K562 (cell line): Measurements from ENCODE around the gene TIMM23. TPM values are rescaled to one million over a fixed set of nuclear protein-coding genes. Genes with fewer than 3 reads are reported as not detected.
A peak's percentile ranks its signal among the peaks of the same experiment; 100 is the strongest.

Experiments
- ATAC-seq: fragments of 200-7000 bp; cut with Tn5 transposase; 3 replicates; pipeline ENCODE4 v1.9.1; 2020; ENCODE audit warnings: moderate library complexity
- BruUV-seq: library from RNA; stranded (reverse); fragments of 400-500 nt; replicated peaks from 2 replicates; lab custom pipeline; 2021; lab: Mats Ljungman, UMichigan
- CTCF ChIA-PET: fragments of 300-600 bp; formaldehyde crosslinking; extraction: SDS; loops from one replicate; lab custom pipeline; 2021; ENCODE audit warnings: low intra/inter-chr PET ratio; lab: Yijun Ruan, JAX
- POLR2A ChIA-PET: fragments of 300-600, 350-650 bp; sonication (Branson Sonifier 250); formaldehyde crosslinking; extraction: SDS; loops from one replicate; lab custom pipeline; 2021; ENCODE audit warnings: antibody characterized with exemption, inconsistent platforms; lab: Yijun Ruan, JAX
- DNase-seq, 4 experiments: peaks; one replicate each; pipeline versions ENCODE4 v3.0.0 to v3.0.0-alpha.2; 2011 to 2018; ENCODE audit warnings: low spot score in 3 of 4, mixed read lengths in 3 of 4; ENCODE audit errors: extremely low read depth in 1 of 4
- FAIRE-seq: peaks from 2 replicates; lab custom pipeline; 2011; peaks lifted over from hg19 to GRCh38; lab: Jason Lieb, UNC
- H2AFZ ChIP-seq: 2 replicates; pipeline ENCODE4 v1.6.0; 2011; ENCODE audit warnings: low read depth, low read length, control low read depth, inconsistent platforms
- H3K27ac ChIP-seq: fragments of 200-600 bp; 3 replicates; pipeline ENCODE4 v1.8.0; 2011; ENCODE audit warnings: low read depth, mild to moderate bottlenecking, control low read depth, inconsistent platforms, low read length, moderate library complexity, mixed read lengths; ENCODE audit errors: extremely low read depth
- H3K27me3 ChIP-seq, 2 experiments: fragments of 300-600 bp in 1 of 2; 2 replicates in 1 of 2; 3 replicates in 1 of 2; pipeline versions ENCODE4 v1.6.0 to v1.8.0; 2011; ENCODE audit warnings: inconsistent platforms in 2 of 2, low read length in 2 of 2, mild to moderate bottlenecking in 1 of 2, mixed read lengths in 1 of 2, moderate library complexity in 1 of 2; ENCODE audit not compliant: control insufficient read depth in 2 of 2, insufficient read depth in 2 of 2
- H3K36me3 ChIP-seq: fragments of 300-600 bp; 3 replicates; pipeline ENCODE4 v1.8.0; 2011; ENCODE audit warnings: mild to moderate bottlenecking, low read length, inconsistent platforms; ENCODE audit not compliant: control insufficient read depth, insufficient read depth
- H3K4me1 ChIP-seq, 2 experiments: fragments of 200-600 bp in 1 of 2; replicated peaks in 1 of 2; 2 replicates in 1 of 2; 3 replicates in 1 of 2; pipeline versions ENCODE4 v1.5.1 to v1.8.0; 2011; ENCODE audit warnings: inconsistent platforms in 2 of 2, low read length in 2 of 2, mild to moderate bottlenecking in 1 of 2, mixed read lengths in 1 of 2, moderate library complexity in 1 of 2; ENCODE audit not compliant: control insufficient read depth in 2 of 2, insufficient read depth in 2 of 2
- H3K4me2 ChIP-seq: 2 replicates; pipeline ENCODE4 v1.6.1; 2011; ENCODE audit warnings: low read length, control low read depth, inconsistent platforms, mixed read lengths; ENCODE audit not compliant: insufficient read depth
- H3K4me3 ChIP-seq: fragments of 200-600 bp; sonication (generic), shearing (Covaris generic); 2 replicates; pipeline ENCODE4 v1.5.1; 2016; ENCODE audit warnings: control low read depth, inconsistent platforms
- H3K79me2 ChIP-seq: fragments of 200-600 bp; 3 replicates; pipeline ENCODE4 v1.8.0; 2011; ENCODE audit warnings: low read length, inconsistent platforms; ENCODE audit not compliant: control insufficient read depth, insufficient read depth
- H3K9ac ChIP-seq, 2 experiments: 2 replicates each; pipeline versions ENCODE4 v1.6.0 to v1.6.1; 2011; ENCODE audit warnings: low read depth in 2 of 2, low read length in 2 of 2, control low read depth in 1 of 2, inconsistent platforms in 1 of 2, mild to moderate bottlenecking in 1 of 2, mixed read lengths in 1 of 2; ENCODE audit not compliant: insufficient read depth in 1 of 2
- H3K9me1 ChIP-seq: one replicate; pipeline ENCODE4 v1.6.0; 2011; ENCODE audit warnings: inconsistent platforms, mild to moderate bottlenecking, low read length, moderate library complexity; ENCODE audit not compliant: control insufficient read depth, insufficient read depth
- H3K9me3 ChIP-seq: replicated peaks from 2 replicates; pipeline ENCODE4 v1.5.1; 2011; ENCODE audit warnings: low read depth, low read length, inconsistent platforms; ENCODE audit not compliant: control insufficient read depth, insufficient read depth
- H4K20me1 ChIP-seq: replicated peaks from 2 replicates; pipeline ENCODE4 v1.6.1; 2011; ENCODE audit warnings: low read length, inconsistent platforms, mixed read lengths; ENCODE audit not compliant: control insufficient read depth, insufficient read depth
- BCL6 ChIP-seq: fragments of 250-450 bp; sonication (Bioruptor Pico); IDR thresholded peaks from 2 replicates; pipeline ENCODE4 v1.4.0; 2020
- C11orf30 ChIP-seq: fragments of 450-650 bp; IDR thresholded peaks from 2 replicates; pipeline ENCODE4 v1.6.1; 2016; ENCODE audit warnings: low read depth, mild to moderate bottlenecking
- CBX5 ChIP-seq: IDR thresholded peaks from 2 replicates; pipeline ENCODE4 v1.6.1; 2014; ENCODE audit warnings: low read depth, borderline replicate concordance
- CREBBP ChIP-seq: IDR thresholded peaks from one replicate; pipeline ENCODE4 v1.6.1; 2012; ENCODE audit warnings: low read depth, mild to moderate bottlenecking, control low read depth, inconsistent platforms, low read length
- ESRRA ChIP-seq: fragments of 450-650 bp; IDR thresholded peaks from 2 replicates; pipeline ENCODE4 v1.6.1; 2014; ENCODE audit warnings: low read depth, mild to moderate bottlenecking, moderate library complexity, borderline replicate concordance
- ESRRB ChIP-seq: fragments of 250-450 bp; sonication (Bioruptor Pico); IDR thresholded peaks from 2 replicates; pipeline ENCODE4 v1.5.0; 2020; ENCODE audit warnings: mild to moderate bottlenecking, moderate library complexity, borderline replicate concordance
- FOSL1 ChIP-seq: fragments of 200-800 bp; sonication (Bioruptor generic); conservative IDR thresholded peaks from 2 replicates; pipeline ENCODE4 v1.6.1; 2016; ENCODE audit warnings: missing genetic modification characterization, missing compliant biosample characterization
- GATA2 ChIP-seq: sonication (generic); formaldehyde crosslinking; IDR thresholded peaks from 2 replicates; pipeline ENCODE4 v1.4.0; 2020; ENCODE audit warnings: mild to moderate bottlenecking, missing genetic modification reagents
- HNRNPH1 ChIP-seq: fragments of 200-400 bp; formaldehyde crosslinking; optimal IDR thresholded peaks from 2 replicates; pipeline ENCODE3; 2017; ENCODE audit warnings: low read depth, mild to moderate bottlenecking, low read length, moderate library complexity
- MAFG ChIP-seq: fragments of 450-650 bp; conservative IDR thresholded peaks from 2 replicates; pipeline ENCODE4 v1.6.1; 2016; ENCODE audit warnings: missing genetic modification characterization, missing compliant biosample characterization
- NFE2 ChIP-seq: IDR thresholded peaks from 2 replicates; pipeline ENCODE4 v1.6.1; 2014; ENCODE audit warnings: antibody characterized with exemption, low read depth
- PHF20 ChIP-seq: fragments of 450-650 bp; IDR thresholded peaks from 2 replicates; pipeline ENCODE4 v1.6.1; 2018; ENCODE audit not compliant: partially characterized antibody
- POLR2AphosphoS2 ChIP-seq: IDR thresholded peaks from 2 replicates; pipeline ENCODE4 v1.6.1; 2012; ENCODE audit warnings: low read length, improper control_type of control experiment
- POLR2H ChIP-seq: IDR thresholded peaks from 2 replicates; pipeline ENCODE4 v1.6.1; 2016; ENCODE audit warnings: missing genetic modification characterization, low read depth, mild to moderate bottlenecking, control low read depth, missing compliant biosample characterization, moderate library complexity
- SRSF3 ChIP-seq: fragments of 200-400 bp; formaldehyde crosslinking; IDR thresholded peaks from 2 replicates; pipeline ENCODE4 v1.6.1; 2016; ENCODE audit warnings: mild to moderate bottlenecking, low read length, moderate library complexity; ENCODE audit not compliant: insufficient read depth
- ZNF184 ChIP-seq: sonication (generic); formaldehyde crosslinking; IDR thresholded peaks from 2 replicates; pipeline ENCODE4 v1.5.0; 2020; ENCODE audit warnings: missing genetic modification reagents
- ZNF316 ChIP-seq: fragments of 450-650 bp; IDR thresholded peaks from 2 replicates; pipeline ENCODE4 v1.6.1; 2016
- ZNF408 ChIP-seq: fragments of 250-450 bp; sonication (Bioruptor Pico); IDR thresholded peaks from 2 replicates; pipeline ENCODE4 v1.4.0; 2020; ENCODE audit warnings: low read depth, mild to moderate bottlenecking, moderate library complexity
- ZNF561 ChIP-seq: fragments of 450-650 bp; formaldehyde crosslinking; conservative IDR thresholded peaks from 2 replicates; pipeline ENCODE4 v1.4.0; 2020; ENCODE audit warnings: mild to moderate bottlenecking, moderate library complexity
- WGBS: fragments of 100-300 bp; shearing (Covaris generic); methylation state at CpG from one replicate; pipeline ENCODE4 v1.1.6; 2016; ENCODE audit warnings: low coverage, mixed read lengths; ENCODE audit not compliant: insufficient coverage; ENCODE audit errors: missing lambda C conversion rate; 5-methylcytosine and 5-hydroxymethylcytosine counted together
- in situ Hi-C: fragments of 300-500 bp; cut with MboI; formaldehyde crosslinking; loops from 4 replicates; pipeline ENCODE4 v1.15.0; 2018; ENCODE audit warnings: inconsistent platforms, mixed read lengths
- intact Hi-C: fragments of 100-400 bp; cut with micrococcal nuclease; formaldehyde crosslinking; loops from 2 replicates; pipeline ENCODE4 v1.14.2; 2022
- polyA plus RNA-seq, 8 experiments: library from polyadenylated mRNA; depleted of rRNA in 4 of 8; stranded (reverse) in 5 of 8; unstranded in 3 of 8; fragments of >200 nt; fragmentation: Nextera tagmentation in 2 of 8; fragmentation: Illumina TruSeq in 1 of 8; extraction: Ambion mirVana in 2 of 8; extraction: Trizol in 1 of 8; gene quantifications; 2 replicates each; pipeline versions ENCODE4 v1.2.1 to v1.2.3, GENCODE V29; 2011 to 2014; ENCODE audit warnings: inconsistent platforms in 1 of 8, missing spikeins in 1 of 8
- total RNA-seq, 7 experiments: library from RNA; depleted of rRNA in 6 of 7; stranded (reverse); fragments of >200 nt in 6 of 7; fragmentation: Illumina TruSeq in 2 of 7; extraction: Trizol in 2 of 7; gene quantifications; 2 replicates each; pipeline versions ENCODE4 v1.2.1 to v1.2.3, GENCODE V29; 2011 to 2021; ENCODE audit warnings: low replicate concordance in 1 of 7
- TF ChIP-seq, protein P1 (sequence below): fragments of 450-650 bp; IDR thresholded peaks from 2 replicates; pipeline ENCODE4 v1.6.1; 2016; ENCODE audit warnings: borderline replicate concordance
- TF ChIP-seq, protein P2 (sequence below): sonication (generic); formaldehyde crosslinking; IDR thresholded peaks from 2 replicates; pipeline ENCODE4 v1.8.1; 2023; ENCODE audit warnings: mild to moderate bottlenecking, missing genetic modification reagents

TIMM23 gene
- total and polyA plus RNA-seq, 9 of the 15 experiments (the other 6 are each of a cell fraction or from before 2014, with no cell fraction given), result 148 to 280 (median 183) TPM

DNA sequence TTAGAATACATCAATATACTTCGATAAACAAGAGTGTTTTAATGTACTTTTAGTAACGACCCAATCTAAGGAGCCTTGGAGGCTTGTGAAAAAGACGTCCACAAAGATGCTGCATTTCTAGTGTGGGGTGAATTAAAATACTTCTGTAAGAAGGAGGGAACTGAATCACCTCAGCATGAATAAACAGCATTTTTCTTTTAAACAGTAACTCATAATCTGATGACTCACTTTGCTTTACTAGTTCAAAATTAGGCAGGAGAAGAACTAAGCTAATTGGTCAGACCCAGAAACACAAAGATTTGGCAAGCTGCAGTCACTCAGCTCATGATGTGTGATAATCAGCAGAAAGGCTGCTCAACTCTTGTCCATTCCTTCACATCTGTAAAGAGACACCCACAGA is 33.9 kb downstream of the TIMM23 start:
- ATAC-seq (peak; percentile 12; the same call in 2 of the 3 replicates), DNase-seq (peak in 1 of 4 experiments; percentile 55), FAIRE-seq (no peak)
- no peak overlapping the region for H3K9ac ChIP-seq
- H3K36me3 ChIP-seq, result peaks cover 95% of the 10 kb centered on the region
- no peaks in the 10 kb centered on the region for H3K27me3 ChIP-seq
- H2AFZ ChIP-seq, result no peak overlapping the region
- H3K4me2 ChIP-seq, result no peak overlapping the region
- no peaks in the 10 kb centered on the region for H3K9me3 ChIP-seq
- H3K4me1 ChIP-seq, result peaks cover 12 to 27% of the 10 kb centered on the region in 2 experiments; a peak in 4 of 5 replicates
- intact Hi-C loops, result no loop called here
- no peaks in the 10 kb centered on the region for H4K20me1 ChIP-seq
- peaks cover 44% of the 10 kb centered on the region for H3K79me2 ChIP-seq
- in situ Hi-C loops, result no loop called here
- no peak overlapping the region for H3K4me3 ChIP-seq
- 72% methylated on average over 3 of the region's 3 CpGs for WGBS
- H3K27ac ChIP-seq, result peak overlapping the region; percentile 34
- no TSS peak for BruUV-seq
- no peaks in the 10 kb centered on the region for H3K9me1 ChIP-seq
- CTCF ChIA-PET, result no interaction called here
- POLR2A ChIA-PET, result interaction anchor here (0.6 to 8.5 kb wide), 6 partner anchors 14 to 808 kb away, joined by 3 to 136 read pairs (median 4); partner anchors contain the start of gene NCOA4
- TF ChIP-seq GATA2 (CRISPR knock-in tag) (no peak), FOSL1 (tag) (peak; percentile 56; the same call in 1 of the 2 replicates), CBX5 (no peak), ZNF408 (no peak), NFE2 (0 out of 2 replicates have a peak, but pooled peaks have one; percentile 27), POLR2AphosphoS2 (no peak), ZNF316 (peak; percentile 40; the same call in 1 of the 2 replicates), ZNF184 (CRISPR knock-in tag) (no peak), POLR2H (tag) (peak; percentile 57; the same call in 1 of the 2 replicates), CREBBP (no peak), BCL6 (CRISPR knock-in tag) (no peak), C11orf30 (peak; percentile 69), MAFG (tag) (peak; percentile 44; the same call in 1 of the 2 replicates), SRSF3 (no peak), PHF20 (no peak), HNRNPH1 (no peak), ESRRA (no peak), ESRRB (CRISPR knock-in tag) (no peak), ZNF561 (CRISPR knock-in tag) (no peak)
- TF ChIP-seq, protein P1, sequence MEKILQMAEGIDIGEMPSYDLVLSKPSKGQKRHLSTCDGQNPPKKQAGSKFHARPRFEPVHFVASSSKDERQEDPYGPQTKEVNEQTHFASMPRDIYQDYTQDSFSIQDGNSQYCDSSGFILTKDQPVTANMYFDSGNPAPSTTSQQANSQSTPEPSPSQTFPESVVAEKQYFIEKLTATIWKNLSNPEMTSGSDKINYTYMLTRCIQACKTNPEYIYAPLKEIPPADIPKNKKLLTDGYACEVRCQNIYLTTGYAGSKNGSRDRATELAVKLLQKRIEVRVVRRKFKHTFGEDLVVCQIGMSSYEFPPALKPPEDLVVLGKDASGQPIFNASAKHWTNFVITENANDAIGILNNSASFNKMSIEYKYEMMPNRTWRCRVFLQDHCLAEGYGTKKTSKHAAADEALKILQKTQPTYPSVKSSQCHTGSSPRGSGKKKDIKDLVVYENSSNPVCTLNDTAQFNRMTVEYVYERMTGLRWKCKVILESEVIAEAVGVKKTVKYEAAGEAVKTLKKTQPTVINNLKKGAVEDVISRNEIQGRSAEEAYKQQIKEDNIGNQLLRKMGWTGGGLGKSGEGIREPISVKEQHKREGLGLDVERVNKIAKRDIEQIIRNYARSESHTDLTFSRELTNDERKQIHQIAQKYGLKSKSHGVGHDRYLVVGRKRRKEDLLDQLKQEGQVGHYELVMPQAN, result no peak
- TF ChIP-seq, protein P2, sequence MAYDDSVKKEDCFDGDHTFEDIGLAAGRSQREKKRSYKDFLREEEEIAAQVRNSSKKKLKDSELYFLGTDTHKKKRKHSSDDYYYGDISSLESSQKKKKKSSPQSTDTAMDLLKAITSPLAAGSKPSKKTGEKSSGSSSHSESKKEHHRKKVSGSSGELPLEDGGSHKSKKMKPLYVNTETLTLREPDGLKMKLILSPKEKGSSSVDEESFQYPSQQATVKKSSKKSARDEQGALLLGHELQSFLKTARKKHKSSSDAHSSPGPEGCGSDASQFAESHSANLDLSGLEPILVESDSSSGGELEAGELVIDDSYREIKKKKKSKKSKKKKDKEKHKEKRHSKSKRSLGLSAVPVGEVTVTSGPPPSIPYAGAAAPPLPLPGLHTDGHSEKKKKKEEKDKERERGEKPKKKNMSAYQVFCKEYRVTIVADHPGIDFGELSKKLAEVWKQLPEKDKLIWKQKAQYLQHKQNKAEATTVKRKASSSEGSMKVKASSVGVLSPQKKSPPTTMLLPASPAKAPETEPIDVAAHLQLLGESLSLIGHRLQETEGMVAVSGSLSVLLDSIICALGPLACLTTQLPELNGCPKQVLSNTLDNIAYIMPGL, result no peak
